Measurements from ENCODE around the gene UBASH3B.

DNA sequence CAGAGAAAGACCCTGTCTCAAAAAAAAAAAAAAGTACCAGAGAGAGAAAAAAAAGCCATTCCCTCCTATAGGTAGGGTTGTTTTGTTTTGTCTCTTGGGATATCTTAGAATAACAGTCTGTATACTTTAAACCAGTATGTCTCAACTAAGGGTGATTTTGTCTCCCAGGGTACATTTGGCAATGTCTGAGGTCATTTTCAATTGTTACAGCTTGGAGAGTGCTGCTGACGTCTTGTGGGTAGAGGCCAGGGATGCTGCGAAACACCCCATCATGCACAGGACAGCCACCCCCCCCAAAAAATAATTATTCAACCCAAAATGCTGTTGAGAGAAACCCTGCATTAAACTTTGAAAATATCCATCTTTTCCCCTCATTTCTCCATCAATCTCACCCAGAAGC is 126.7 kb downstream of the UBASH3B start:
- TF ChIP-seq, protein P1, sequence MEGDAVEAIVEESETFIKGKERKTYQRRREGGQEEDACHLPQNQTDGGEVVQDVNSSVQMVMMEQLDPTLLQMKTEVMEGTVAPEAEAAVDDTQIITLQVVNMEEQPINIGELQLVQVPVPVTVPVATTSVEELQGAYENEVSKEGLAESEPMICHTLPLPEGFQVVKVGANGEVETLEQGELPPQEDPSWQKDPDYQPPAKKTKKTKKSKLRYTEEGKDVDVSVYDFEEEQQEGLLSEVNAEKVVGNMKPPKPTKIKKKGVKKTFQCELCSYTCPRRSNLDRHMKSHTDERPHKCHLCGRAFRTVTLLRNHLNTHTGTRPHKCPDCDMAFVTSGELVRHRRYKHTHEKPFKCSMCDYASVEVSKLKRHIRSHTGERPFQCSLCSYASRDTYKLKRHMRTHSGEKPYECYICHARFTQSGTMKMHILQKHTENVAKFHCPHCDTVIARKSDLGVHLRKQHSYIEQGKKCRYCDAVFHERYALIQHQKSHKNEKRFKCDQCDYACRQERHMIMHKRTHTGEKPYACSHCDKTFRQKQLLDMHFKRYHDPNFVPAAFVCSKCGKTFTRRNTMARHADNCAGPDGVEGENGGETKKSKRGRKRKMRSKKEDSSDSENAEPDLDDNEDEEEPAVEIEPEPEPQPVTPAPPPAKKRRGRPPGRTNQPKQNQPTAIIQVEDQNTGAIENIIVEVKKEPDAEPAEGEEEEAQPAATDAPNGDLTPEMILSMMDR (conservative IDR thresholded peaks at IDR 0.05; ENCODE audit: low read length), result no peak
- TF ChIP-seq EZH2phosphoT487 (IDR thresholded peaks at IDR 0.05; ENCODE audit: borderline replicate concordance), result no peak
